Activated CD4-positive, CD25-positive, alpha-beta regulatory T cell treated with anti-CD3 and anti-CD28 coated beads, Interleukin-2, amount 50 U/mL, for 72 hours (primary cell): Measurements from ENCODE around the gene TRMT61B.
A peak's percentile ranks its signal among the peaks of the same experiment; 100 is the strongest.

ENCODE experiments used
- DNase-seq: peaks from one replicate; pipeline ENCODE4 v3.0.0; 2021

Gene TRMT61B

GRCh38 chr2:28870146-28870891 is at the start of gene TRMT61B:
Gene TRMT61B, minus strand, starts transcription at chr2:28870309. Its CDS starts 32 bp downstream, at chr2:28870277.
- DNase-seq = peak; percentile 98

GRCh38 chr2:28915939-28916338 is 45.8 kb upstream of the TRMT61B start:
- DNase-seq = no peak

- no peak for DNase-seq
Measured at GRCh38 chr2:28909655-28910353, 39.7 kb upstream of the TRMT61B start.

- no peak for DNase-seq
Measured at GRCh38 chr2:28908172-28908571, 38.1 kb upstream of the TRMT61B start.

GRCh38 chr2:28906821-28907220 is 36.7 kb upstream of the TRMT61B start:
- no peak for DNase-seq

GRCh38 chr2:28906376-28906775 is 36.3 kb upstream of the TRMT61B start:
- no peak for DNase-seq

- DNase-seq = no peak
Measured at GRCh38 chr2:28905533-28905932, 35.4 kb upstream of the TRMT61B start.

- no peak for DNase-seq
Measured at GRCh38 chr2:28904802-28905457, 34.8 kb upstream of the TRMT61B start.

- no peak for DNase-seq
Measured at GRCh38 chr2:28904295-28904694, 34.2 kb upstream of the TRMT61B start.

GRCh38 chr2:28902584-28902983 is 32.5 kb upstream of the TRMT61B start:
- no peak for DNase-seq

- no peak for DNase-seq
Measured at GRCh38 chr2:28901841-28902240, 31.7 kb upstream of the TRMT61B start.

GRCh38 chr2:28901202-28901601 is 31.1 kb upstream of the TRMT61B start:
- DNase-seq = no peak

GRCh38 chr2:28898048-28898447 is 27.9 kb upstream of the TRMT61B start:
- DNase-seq = no peak

GRCh38 chr2:28896906-28897305 is 26.8 kb upstream of the TRMT61B start:
- DNase-seq = no peak

- peak; percentile 53 for DNase-seq
Measured at GRCh38 chr2:28895189-28895893, 25.2 kb upstream of the TRMT61B start.

- DNase-seq = peak; percentile 99
Measured at GRCh38 chr2:28894470-28895188, 24.5 kb upstream of the TRMT61B start, which contains the start of gene WDR43. Gene WDR43, plus strand, starts transcription at chr2:28894667. Its CDS starts 32 bp downstream, at chr2:28894699.

- DNase-seq = no peak
Measured at GRCh38 chr2:28893488-28893887, 23.4 kb upstream of the TRMT61B start.

- no peak for DNase-seq
Measured at GRCh38 chr2:28880193-28880592, 10.1 kb upstream of the TRMT61B start.

- DNase-seq = no peak
Measured at GRCh38 chr2:28871620-28872019, 1.5 kb upstream of the TRMT61B start.

GRCh38 chr2:28869494-28870145 is 489 bp downstream of the TRMT61B start:
- DNase-seq = no peak

- DNase-seq = no peak
Measured at GRCh38 chr2:28868611-28869010, 1.5 kb downstream of the TRMT61B start.

GRCh38 chr2:28855977-28856376 is 14.1 kb downstream of the TRMT61B start:
- no peak for DNase-seq
